ENCODE results near the gene ARHGDIA.
A peak's percentile ranks its signal among the peaks of the same experiment; 100 is the strongest.

Gene ARHGDIA

GRCh38 chr17:81904600-81905423 lies 33.7 kb upstream of the ARHGDIA start:
- TF ChIP-seq CTCF (conservative IDR thresholded peaks at IDR 0.05) = no peak

DNA sequence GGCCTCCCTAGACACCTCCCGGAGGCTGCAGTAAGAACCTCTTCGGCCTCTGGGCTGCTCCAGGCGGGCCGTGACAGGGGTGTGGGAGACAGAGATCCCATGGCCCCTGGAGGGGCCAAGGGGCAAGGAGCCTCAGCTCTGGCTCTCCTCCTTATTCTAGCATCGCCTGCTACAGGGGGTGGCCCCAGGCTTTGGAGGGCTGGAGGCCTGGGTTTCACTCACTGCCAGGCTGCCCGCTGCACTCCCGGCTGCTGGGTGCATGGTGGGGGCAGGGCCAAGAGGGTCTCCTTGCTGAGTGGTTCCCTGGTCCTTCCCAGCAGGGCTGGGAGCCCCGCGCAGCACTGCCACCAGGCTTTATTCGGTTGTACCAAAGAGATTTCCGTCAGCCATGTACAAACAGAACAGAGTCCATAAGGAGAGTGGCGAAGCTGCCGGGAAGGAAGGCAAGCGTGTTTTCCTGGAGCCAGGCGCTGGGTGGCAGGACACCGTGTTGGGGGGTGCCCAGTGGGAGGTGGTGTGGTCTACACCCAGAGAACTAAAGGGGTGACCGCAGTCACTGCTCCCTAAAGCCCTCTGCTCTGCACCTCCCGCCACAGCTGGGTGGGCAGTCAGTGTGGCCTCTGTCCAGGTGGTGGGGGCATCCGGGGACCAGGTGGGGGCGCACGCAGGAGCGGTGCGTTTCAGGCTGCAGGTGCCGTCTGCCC lies 32.9 kb upstream of the ARHGDIA start:
- TF ChIP-seq CTCF (conservative IDR thresholded peaks at IDR 0.05) = no peak
- H3K27ac ChIP-seq = no peak overlapping the region

More at GRCh38 chr17:81904600-81905423, 33.7 kb upstream of the ARHGDIA start:
- H3K27ac ChIP-seq = no peak overlapping the region

- H3K27ac ChIP-seq = no peak overlapping the region
- no peak for TF ChIP-seq CTCF (conservative IDR thresholded peaks at IDR 0.05)
Observed at GRCh38 chr17:81903415-81903831, 32.3 kb upstream of the ARHGDIA start.

DNA sequence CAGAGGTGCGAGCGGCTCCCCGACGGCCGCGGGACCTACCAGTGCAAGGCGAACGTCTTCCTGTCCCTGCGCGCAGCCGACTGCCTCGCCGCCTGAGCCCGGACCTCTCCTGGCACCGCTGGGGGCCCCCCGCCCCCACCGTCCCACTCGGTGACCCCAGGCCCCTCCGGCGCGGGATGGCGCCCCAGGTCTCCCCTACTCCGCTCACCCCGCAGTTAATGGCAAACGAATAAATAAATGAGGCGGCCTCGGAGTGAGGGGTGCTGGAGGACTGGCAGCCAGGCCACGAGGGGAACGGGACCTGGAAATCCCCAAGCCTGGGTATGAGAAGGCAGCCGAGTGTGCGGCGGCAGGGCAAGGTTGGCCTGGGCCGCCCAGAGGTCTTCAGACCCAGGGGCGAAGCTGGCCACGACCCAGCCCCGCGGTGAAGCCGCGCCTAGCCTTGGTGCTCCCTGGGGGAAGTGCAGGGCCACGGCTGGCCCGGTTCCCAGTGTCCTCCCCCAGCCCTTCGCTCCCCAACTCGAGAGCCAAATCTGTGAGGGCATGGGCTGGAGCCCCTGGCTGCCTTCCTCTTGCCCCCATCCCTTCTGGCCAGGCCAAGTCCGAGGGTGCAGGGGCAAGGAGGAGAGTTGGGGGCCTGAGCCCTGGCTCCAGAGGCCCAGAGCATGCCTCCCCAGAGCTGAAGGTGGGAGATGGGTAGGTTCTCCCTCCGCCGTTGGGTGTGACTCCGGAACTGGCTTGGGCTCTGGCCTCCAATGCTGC lies 31.7 kb upstream of the ARHGDIA start:
- peak overlapping the region; percentile 60; the same call in 1 of the 2 replicates for H3K27ac ChIP-seq
- TF ChIP-seq CTCF (conservative IDR thresholded peaks at IDR 0.05) = no peak

GRCh38 chr17:81902023-81902652 lies 31.0 kb upstream of the ARHGDIA start, which contains the start of gene NPB:
Gene NPB, plus strand, starts transcription at chr17:81902238. Its CDS starts 40 bp downstream, at chr17:81902278.
- H3K27ac ChIP-seq = peak within 1 kb of the TSS; percentile 60; the same call in 1 of the 2 replicates
- no peak for TF ChIP-seq CTCF (conservative IDR thresholded peaks at IDR 0.05)

GRCh38 chr17:81901167-81902022 lies 30.3 kb upstream of the ARHGDIA start:
- peak overlapping the region; percentile 60; the same call in 1 of the 2 replicates for H3K27ac ChIP-seq
- no peak for TF ChIP-seq CTCF (conservative IDR thresholded peaks at IDR 0.05)

Measured in VCaP (cell line).